IPS DF 4.7 (cell line): Measurements from ENCODE around the gene TICRR.
"Not testable (repeated sequence)": the region's sequence is repeated elsewhere in the genome, so short reads cannot be mapped to it uniquely, and the experiment has no call there.

Experiments
- DNase-seq: peaks from one replicate; pipeline ENCODE4 v3.0.0-alpha.2; 2013; ENCODE audit warnings: low spot score; ENCODE audit errors: extremely low read depth

The TICRR gene

DNA sequence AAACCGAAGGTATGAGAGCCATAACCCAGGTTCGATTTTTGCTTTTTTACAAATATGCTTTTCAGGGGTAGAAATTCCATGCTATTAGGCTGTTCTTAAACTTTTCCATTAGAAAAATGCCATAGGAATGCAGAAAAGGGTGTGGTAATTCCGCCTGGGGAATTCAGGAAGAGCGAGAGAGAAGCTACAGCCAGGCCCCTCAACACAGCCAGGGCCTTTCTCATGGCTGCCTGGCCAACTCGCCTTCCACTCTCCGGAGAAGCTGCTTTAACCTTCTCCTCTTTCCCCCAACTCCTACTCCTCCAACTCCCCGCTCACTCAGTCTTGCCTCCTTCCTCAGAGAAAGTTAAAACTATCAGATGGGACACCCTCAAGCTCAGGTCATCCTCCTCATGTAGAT lies 9.1 kb upstream of the TICRR start:
- DNase-seq, result no peak

GRCh38 chr15:89566621-89567294 lies 8.5 kb upstream of the TICRR start:
- no peak for DNase-seq

DNA sequence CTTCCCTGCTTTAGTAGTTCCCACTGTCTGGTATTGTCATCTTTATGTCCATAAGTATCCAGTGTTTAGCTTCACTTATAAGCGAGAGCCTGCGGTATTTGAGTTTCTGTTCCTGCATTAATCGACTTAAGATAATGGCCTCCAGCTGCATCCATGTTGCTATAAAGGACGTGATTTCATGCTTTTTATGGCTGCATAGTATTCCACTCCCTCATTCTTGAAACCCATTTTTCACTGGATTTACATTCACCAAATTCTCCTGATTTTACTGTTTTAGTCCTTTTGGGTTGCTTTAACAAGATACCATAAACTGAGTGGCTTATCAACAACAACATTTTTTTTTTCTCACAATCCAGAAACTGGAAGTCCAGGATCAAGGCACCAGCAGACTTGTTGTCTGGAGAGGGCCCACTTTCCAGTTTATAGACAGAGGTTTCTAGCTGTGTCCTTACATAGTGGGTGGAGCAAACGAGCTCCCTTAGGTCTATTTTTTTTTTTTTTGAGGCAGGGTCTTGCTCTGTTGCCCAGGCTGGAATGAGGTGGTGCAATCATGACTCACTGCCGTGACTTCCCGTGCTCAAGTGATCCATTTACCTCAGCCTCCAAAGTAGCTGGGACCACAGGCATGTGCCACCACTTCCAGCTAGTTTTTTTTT lies 6.1 kb upstream of the TICRR start:
- DNase-seq, result no peak

- DNase-seq, result no peak
Measured at GRCh38 chr15:89575656-89576416, 567 bp downstream of the TICRR start.

- no peak for DNase-seq
Measured at GRCh38 chr15:89576417-89576773, 1.1 kb downstream of the TICRR start.

GRCh38 chr15:89577776-89578115 lies 2.5 kb downstream of the TICRR start:
- no peak for DNase-seq

GRCh38 chr15:89578146-89578545 lies 2.9 kb downstream of the TICRR start:
- DNase-seq, result no peak

DNA sequence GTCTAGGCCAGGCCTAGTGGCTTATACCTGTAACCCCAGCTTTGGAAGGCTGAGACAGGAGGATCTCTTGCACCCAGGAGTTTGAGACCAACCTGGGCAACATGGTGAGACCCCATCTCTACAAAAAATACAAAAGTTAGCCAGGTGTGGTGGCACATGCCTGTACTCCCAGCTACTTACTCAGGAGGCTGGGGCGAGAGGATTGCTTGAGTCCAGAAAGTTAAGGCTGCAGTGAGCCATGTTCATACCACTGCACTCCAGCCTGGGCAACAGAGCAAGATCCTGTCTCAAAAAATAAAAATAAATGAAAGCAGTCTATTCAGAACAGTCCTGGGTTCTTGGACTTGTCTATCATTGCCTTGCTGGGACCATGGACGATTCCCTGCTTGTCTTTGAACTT lies 5.5 kb downstream of the TICRR start:
- not testable (repeated sequence) for DNase-seq

DNA sequence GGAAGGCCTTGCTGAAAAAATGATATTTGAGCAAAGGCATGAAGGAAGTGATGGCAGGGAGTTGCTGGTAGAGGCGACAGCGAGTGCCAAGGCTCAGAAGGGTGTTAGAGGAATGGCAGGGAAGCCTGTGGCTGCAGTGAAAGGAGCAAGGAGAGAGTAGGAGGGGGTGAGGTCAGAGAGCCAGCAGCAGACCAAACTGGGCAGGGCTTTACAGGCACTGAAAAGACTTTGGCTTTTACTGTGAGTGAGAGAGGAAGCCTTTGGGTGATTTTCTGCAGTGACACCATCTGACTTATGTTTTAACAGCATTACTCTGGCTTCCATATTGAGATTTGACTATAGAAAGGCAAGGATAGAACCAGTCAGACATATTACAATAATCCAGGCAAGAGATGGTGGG lies 11.4 kb downstream of the TICRR start:
- no peak for DNase-seq

- DNase-seq, result no peak
Measured at GRCh38 chr15:89587955-89588354, 12.7 kb downstream of the TICRR start.

DNA sequence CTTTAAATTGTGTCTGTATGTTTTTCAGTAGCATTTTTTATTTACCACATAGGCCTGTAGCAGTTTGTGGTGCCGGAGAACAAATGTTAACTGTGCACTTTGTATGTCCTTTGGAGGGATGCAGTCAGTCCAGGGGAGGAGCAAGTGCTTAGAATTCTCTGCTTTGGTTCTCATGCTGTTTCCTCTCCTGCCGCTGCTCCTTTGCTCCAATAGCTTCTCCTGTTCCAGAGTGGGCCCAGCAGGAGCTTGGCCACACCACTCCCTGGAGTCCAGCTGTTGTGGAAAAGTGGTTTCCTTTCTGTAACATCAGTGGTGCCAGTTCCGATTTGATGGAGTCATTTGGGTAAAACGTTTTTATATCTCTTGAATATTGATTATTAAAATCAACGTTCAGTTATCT lies 16.6 kb downstream of the TICRR start:
- DNase-seq, result no peak

GRCh38 chr15:89593018-89593417 lies 17.7 kb downstream of the TICRR start:
- no peak for DNase-seq

GRCh38 chr15:89599021-89599420 lies 23.8 kb downstream of the TICRR start:
- no peak for DNase-seq

GRCh38 chr15:89611317-89611716 lies 36.0 kb downstream of the TICRR start:
- DNase-seq, result no peak

DNA sequence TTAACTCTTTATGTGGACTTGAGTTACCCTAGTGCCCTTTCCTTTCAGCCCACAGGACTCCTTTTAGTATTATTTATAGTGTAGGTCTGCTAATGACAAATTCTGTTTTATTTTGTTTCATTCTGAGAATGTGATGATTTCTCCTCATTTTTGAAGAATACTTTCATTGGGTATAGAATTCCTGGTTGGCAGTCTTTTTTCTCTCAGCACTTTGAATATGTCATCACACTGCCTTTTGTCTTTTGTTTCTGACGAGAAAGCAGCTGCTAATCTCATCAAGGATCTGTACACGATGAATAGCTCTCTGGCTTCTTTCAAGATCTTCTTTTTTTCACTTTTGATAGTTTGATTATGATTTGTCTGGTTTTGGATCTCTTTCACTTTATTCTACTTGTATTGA lies 37.8 kb downstream of the TICRR start:
- no peak for DNase-seq

GRCh38 chr15:89614164-89614563 lies 38.9 kb downstream of the TICRR start:
- no peak for DNase-seq

DNA sequence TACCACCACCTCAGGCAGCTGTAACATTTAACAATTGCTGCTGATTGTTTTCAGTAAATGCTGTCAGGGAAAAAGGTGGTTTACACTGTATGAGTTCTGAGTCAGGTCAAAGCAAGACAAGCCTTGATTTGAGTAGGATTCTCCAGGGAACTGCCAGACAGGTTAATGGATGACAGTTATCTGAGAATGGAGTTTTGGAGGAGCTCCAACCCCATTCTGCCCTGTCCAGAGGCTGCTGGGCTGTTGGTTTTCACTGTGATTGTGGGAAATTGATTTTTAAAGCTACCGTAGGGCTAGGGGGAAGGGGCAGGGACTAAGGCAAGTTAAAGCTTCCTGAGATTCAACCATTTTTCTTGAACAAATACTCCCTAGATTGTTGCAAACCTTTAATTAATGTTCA lies 39.9 kb downstream of the TICRR start:
- no peak for DNase-seq

- no peak for DNase-seq
Measured at GRCh38 chr15:89616228-89616627, 41.0 kb downstream of the TICRR start.

GRCh38 chr15:89621547-89621946 lies 46.3 kb downstream of the TICRR start:
- no peak for DNase-seq

DNA sequence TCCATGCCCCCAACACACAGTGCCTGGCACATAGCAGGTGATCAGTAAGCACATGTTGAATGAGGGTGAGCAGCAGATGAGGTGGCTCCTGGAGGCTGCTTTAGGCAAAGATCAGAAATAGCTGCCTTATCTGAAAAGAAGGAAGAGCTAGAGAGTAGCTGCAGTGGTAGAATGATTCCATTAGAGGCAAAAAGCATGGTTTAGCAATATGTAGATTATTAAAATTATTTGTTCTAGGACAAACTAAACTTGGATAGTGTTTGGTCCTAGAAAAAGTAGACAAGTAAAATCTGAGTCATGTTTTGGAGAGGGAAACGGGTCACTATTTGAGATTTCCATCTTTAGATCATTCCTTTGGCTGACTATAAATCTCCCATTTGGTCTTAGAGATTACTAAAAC lies 47.9 kb downstream of the TICRR start:
- no peak for DNase-seq

- no peak for DNase-seq
Measured at GRCh38 chr15:89625716-89626115, 50.4 kb downstream of the TICRR start.

- DNase-seq, result no peak
Measured at GRCh38 chr15:89627256-89627970, 52.1 kb downstream of the TICRR start.
